LNCAP (cell line): ENCODE data around the gene UBE2D1.

Experiments
- CTCF ChIP-seq: fragments of 450-650 bp; IDR thresholded peaks from 2 replicates; pipeline ENCODE4 v1.5.1; 2017; ENCODE audit warnings: mild to moderate bottlenecking

UBE2D1 gene

GRCh38 chr10:58305821-58306220 is 29.0 kb upstream of the UBE2D1 start:
- no peak for TF ChIP-seq CTCF

GRCh38 chr10:58307676-58308075 is 27.1 kb upstream of the UBE2D1 start:
- no peak for TF ChIP-seq CTCF

- TF ChIP-seq CTCF = no peak
These were observed 23.8 kb upstream of the UBE2D1 start for GRCh38 chr10:58311026-58311425.

GRCh38 chr10:58316874-58317273 is 17.9 kb upstream of the UBE2D1 start:
- TF ChIP-seq CTCF = no peak

GRCh38 chr10:58318346-58318745 is 16.5 kb upstream of the UBE2D1 start:
- TF ChIP-seq CTCF = no peak

GRCh38 chr10:58319599-58319998 is 15.2 kb upstream of the UBE2D1 start:
- no peak for TF ChIP-seq CTCF

GRCh38 chr10:58320351-58321049 is 14.3 kb upstream of the UBE2D1 start:
- TF ChIP-seq CTCF = no peak
